Measurements from ENCODE around the gene CCDC196.

The CCDC196 gene, protein sequence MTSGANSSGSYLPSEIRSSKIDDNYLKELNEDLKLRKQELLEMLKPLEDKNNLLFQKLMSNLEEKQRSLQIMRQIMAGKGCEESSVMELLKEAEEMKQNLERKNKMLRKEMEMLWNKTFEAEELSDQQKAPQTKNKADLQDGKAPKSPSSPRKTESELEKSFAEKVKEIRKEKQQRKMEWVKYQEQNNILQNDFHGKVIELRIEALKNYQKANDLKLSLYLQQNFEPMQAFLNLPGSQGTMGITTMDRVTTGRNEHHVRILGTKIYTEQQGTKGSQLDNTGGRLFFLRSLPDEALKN

DNA sequence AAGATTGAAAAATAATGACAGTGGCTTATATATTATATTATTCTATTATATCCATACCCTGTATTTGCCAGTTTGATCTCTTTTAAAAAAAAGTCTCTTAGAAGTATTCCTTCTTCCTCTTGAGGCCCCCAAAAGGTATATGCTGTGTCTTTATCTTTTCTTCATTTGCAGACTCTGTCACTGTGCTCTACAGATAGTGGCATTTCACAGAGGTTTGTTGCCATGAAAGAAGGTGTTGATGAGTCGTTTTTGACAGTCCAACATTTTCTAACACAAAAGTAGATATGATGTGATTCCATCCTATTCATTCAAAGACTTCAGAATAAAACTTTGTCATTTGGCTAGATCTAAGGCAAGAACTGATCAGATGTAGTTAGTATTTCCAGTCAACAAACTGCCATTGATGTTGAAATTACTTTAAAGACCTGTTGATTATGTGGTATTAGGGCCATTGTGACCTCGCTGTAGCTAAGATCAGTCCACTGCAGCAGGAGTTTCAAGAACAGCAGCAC lies at the start of gene CCDC196:
TSS of gene CCDC196 (plus strand) at position 462 of the 512 bp plus-strand sequence. CDS start 132 bp downstream, outside the sequence.
- in situ Hi-C loops (cut with MboI; ENCODE audit: low sequenced_read_pairs), result no loop called here

DNA sequence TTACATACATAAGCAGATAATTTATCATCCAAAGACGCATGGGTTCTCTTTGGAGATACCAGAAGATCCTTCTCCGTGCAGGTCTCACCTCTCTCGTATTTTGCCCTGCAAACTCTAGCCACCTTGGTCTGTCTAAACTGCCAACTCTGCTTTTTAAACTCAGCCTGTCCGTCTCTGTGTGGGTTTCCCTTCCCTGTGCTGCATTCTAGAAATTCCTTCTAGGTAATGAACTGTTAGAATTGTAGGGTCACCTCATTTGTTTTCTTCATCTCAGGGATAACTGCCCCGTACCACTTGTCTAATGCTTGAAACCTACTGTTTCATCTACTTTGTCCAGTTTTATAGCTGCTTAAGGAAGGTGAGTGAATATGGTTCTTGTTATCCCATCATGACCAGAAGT lies 45.4 kb upstream of the CCDC196 start:
- in situ Hi-C loops (cut with MboI; ENCODE audit: low sequenced_read_pairs), result no loop called here

DNA sequence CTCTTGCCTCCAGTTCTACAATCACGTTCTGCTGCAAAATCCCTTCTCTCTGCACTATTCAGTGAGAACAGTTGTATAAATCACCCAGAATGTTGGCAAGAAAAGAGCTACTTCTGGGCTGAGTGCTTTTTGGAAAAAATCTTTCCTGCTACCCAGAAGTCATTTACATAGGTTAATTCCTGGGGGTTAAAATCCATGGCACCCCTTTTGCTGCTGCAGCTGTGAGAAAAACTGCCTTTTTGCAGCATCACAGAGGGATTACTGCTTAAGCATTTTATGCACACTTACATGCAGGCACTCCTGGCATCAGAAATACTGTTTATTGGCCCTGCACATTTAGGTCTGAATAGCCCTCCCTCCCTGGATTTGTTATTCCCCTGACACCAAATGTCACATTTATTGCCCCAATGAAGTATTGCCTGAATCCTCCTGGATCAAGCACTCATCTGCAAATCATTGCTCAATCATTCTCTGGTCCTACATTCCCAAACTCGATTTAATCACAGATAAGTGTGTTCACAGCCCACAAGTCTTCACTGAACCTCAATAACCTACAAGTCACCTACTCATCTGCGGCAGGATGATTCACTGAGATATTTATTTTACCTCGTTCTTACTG lies 43.1 kb upstream of the CCDC196 start:
- in situ Hi-C loops (cut with MboI; ENCODE audit: low sequenced_read_pairs), result no loop called here

DNA sequence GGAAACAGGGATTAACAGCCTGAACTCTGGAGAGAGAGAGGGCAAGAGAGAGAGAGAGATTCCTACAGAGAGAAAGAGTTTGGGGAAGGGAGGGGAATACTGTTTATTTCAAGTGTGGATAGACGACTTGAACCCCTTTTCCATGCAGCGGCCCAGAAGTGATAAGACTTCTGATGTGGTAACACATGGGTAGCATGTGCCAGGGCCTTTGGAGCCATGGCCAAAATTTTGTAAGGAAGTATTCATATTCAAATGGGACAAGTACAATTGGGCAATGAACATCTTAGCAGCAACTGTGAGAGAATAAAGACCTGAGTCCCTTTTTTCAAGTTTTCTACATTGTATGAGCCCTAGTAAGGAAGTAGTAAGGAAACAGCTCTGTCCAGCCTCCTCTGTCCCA lies 42.4 kb upstream of the CCDC196 start:
- in situ Hi-C loops (cut with MboI; ENCODE audit: low sequenced_read_pairs), result no loop called here

DNA sequence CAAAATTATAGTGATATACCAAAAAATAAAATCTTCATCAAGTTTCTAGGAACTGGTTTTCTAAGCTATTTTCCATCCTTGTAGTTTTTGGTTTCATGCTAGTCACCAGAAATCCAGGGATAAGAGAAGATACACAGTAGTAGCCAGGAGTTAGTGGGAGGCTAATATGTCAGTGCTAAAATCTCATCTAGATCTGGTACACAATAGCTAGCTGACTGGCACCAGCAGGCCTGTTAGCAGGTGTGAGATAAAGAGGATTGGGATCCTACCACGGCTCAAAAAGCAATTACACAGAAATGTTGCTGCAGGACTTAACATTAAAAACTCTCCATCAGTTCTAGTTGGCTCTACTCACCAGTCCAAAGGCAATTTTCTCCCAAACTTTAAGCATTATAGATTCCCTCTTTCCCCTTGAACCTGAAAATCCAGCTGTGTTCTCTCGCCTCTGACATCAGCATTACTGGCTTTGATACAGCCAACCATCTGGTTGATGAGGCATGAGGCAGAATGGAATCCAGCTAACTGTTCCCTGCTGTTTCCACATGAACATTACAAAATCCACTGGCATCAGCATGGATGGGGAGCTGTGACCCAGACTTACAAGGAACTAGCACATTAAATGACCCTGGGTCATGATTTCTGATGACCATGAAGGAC lies 41.8 kb upstream of the CCDC196 start:
- in situ Hi-C loops (cut with MboI; ENCODE audit: low sequenced_read_pairs), result no loop called here

DNA sequence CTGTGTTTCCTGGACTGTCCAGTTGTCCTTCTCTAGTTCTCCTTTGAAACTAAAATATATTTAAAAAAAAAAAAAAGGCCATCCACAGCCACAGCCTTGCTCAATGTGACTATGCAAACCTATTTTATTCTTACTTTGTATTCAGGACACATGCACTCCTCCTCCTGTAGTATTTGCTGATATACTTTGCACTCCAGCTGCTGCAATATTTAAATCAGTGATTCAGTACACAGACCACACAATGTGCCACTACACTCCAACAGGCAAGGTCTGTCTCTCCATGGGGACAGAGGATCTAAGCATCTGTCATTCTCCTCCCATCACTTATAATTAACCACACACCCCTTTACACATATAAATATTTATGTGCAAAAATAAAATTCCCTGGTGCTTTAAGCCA lies 40.2 kb upstream of the CCDC196 start:
- in situ Hi-C loops (cut with MboI; ENCODE audit: low sequenced_read_pairs), result no loop called here

DNA sequence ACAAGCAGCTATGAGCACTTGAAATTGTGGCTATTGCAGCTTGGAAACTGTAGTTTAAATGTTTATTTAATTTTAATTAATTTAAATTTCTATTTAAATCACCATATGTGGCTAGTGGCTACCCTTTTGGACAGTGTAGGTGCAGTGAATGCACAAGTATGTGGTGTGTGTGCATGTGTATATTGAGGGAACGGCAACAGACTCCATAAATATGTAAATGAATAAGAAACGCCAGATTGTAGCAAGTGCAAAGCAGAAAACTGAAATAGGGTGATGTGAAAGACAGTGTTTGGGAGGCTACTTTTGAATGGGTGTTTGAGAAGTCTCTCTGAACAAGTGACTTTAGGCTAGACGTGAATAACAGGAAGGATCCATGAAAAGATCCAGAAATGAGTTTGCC lies 32.7 kb upstream of the CCDC196 start:
- in situ Hi-C loops (cut with MboI; ENCODE audit: low sequenced_read_pairs), result no loop called here

DNA sequence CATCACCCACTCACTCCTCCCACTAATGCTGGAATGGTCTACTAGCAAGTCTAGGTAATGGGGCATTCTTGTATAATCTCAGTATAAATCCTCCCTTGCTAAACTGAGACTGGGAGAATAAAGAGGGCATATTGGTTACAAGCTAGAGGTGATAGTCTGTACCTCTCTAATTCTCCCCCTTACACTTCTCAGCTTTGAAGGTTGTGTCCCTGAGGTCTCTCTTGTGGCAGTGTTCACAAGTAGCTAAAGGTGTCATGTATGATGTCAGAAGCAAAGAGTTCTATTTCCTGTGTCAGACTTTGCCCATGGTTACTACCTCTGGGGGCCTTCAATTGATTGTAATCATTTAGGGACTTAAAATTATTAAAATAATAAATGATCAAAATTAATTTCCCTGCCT lies 26.6 kb upstream of the CCDC196 start:
- in situ Hi-C loops (cut with MboI; ENCODE audit: low sequenced_read_pairs), result no loop called here

DNA sequence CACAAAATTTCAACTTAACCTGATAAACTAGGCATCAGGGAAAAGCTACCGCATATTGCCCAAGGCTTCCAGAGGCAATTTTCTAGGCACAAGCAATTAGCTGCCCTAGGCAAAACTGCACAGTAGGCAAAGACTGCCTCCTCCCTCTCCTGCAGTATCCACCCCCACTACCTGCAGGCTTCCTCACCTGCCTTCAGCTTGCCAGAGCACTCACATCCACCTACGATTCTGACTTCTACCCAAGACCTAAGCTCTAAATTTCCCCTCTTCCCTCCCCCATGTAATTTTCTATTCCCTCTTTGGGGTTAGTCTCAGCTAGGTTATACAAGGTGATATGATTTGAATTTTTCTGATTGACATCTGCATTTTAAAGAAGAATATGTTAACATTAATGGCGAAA lies 21.9 kb upstream of the CCDC196 start:
- in situ Hi-C loops (cut with MboI; ENCODE audit: low sequenced_read_pairs), result no loop called here

DNA sequence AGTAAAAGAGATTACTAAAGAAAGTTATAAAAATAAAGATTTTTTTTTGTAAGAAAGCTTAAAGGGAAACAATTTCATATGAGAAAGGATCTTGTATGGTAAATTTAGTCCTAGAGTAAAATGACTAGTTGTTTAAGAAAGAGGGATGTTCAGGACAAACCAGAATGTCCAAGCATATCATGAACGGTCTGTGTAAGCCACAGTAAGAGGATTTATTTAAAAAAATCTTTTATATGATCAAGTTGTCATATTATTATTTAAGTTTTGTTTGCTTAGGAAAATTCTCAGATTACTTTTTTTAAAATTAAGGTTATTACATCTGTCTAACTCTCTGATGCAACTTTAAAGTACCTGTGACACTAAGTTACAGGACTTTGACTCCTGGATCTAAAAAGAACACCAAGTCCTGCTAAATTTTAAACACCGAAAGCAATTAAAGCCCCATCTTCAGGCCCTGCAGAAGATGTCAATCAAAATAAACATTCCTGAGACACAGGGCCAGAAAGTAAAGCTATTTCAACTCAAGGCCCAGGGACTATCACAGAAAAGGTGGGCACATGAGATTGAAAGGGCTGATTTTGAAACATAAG lies 17.3 kb upstream of the CCDC196 start:
- in situ Hi-C loops (cut with MboI; ENCODE audit: low sequenced_read_pairs), result no loop called here

DNA sequence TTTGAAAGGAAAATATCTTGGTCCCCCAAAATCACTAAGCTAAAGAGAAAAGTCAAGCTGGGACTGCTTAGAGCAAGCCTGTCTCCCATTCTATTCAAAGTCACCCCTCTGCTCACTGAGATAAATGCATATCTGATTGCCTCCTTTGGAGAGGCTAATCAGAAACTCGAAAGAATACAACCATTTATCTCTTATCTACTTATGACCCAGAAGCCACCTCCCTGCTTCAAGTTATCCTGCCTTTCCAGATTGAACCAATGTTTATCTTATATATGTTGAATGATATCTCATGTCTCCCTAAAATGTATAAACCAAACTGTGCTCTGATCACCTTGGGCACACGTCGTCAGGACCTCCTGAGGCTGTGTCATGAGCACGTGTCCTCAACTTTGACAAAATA lies 14.6 kb upstream of the CCDC196 start:
- in situ Hi-C loops (cut with MboI; ENCODE audit: low sequenced_read_pairs), result no loop called here

DNA sequence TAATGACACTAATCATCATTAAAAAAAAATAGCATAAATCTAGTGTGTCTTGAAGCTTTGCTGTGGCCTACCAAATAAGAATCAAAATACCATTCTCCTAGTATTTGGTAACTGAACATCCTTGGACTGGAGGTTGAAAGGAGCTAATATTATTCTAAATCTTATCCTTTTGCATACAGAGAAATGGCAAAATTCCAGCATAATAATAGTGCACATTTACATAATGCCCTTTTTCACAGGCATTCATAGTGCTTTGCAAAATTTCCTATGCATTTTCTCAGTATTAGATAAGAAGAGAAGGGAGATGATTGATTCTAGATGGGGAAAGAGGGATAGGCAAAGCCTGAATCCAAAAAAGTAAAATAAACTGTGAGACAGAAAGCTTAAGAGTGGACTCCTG lies 13.9 kb upstream of the CCDC196 start:
- in situ Hi-C loops (cut with MboI; ENCODE audit: low sequenced_read_pairs), result no loop called here

DNA sequence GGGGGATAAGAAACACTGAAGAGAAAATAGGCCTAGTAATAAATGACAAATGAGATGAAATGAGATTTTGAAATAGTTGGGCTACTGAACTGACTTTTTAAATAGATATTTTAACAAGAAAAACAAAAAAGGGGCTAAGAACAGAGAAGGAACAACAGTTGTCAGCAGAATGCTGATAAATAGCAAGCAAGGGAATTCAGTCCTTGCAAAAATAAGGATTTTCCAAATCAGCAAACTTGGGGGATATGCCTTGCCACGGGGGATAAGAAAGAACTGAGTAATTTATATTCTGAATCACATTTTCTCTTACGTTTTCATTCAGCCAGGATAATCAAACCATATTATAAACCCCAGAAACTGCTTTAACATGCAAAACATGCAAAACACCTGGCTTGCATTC lies 12.9 kb upstream of the CCDC196 start:
- in situ Hi-C loops (cut with MboI; ENCODE audit: low sequenced_read_pairs), result no loop called here

DNA sequence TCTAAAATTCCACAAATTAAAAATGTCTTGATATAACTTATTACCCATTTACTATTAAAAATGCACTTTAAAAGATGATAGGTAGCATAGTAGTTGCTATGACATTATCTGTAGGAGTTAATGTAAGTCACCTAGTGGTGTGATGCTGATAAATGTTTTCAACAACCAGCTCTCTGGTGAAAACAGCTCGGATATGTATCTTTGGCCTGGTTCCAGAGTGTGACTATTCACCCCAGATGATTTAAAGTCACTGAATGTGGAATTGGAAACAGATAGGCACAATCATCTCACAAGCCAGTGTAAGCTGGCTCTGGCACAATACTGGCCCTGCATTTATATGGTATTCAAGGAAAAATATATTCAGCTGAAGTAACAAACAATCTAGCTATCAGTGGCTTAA lies 9.2 kb upstream of the CCDC196 start:
- in situ Hi-C loops (cut with MboI; ENCODE audit: low sequenced_read_pairs), result no loop called here

DNA sequence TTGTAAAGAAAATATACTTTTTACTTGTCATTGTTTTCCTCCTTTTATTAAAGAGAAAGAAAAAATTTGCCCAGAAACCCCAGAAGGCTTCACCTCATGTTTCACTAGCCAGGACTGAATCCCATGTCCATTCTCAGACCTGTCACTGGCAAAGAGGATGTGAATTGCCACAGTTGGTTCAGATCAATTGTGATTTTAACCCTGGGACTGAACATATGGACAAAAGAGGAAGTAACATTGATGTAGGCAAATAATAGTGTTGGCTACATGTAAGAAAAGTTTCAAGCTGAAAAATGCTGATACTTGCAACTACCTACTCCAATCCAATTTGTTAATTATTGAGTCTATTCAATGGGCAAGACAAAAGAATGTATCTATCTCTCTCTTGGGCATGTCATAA lies 8.6 kb upstream of the CCDC196 start:
- in situ Hi-C loops (cut with MboI; ENCODE audit: low sequenced_read_pairs), result no loop called here

DNA sequence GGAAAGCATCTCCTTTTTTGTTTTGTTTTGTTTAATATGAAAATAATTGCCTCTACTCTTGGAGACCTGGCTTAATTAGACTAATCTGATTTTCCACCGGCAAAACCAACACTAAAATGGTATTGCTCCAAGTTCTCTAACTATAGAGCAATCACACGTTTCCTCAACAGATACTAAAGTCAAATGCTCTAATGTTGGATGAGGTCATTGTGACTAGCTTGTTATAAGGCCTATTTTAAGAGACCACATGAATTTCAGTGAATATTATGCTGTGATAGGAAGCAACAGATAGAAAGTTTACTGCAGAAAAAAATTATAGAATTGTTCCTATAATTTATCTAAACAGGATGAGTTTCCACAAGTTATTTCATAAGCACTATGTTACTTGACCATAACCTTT lies 3.3 kb upstream of the CCDC196 start:
- in situ Hi-C loops (cut with MboI; ENCODE audit: low sequenced_read_pairs), result no loop called here

DNA sequence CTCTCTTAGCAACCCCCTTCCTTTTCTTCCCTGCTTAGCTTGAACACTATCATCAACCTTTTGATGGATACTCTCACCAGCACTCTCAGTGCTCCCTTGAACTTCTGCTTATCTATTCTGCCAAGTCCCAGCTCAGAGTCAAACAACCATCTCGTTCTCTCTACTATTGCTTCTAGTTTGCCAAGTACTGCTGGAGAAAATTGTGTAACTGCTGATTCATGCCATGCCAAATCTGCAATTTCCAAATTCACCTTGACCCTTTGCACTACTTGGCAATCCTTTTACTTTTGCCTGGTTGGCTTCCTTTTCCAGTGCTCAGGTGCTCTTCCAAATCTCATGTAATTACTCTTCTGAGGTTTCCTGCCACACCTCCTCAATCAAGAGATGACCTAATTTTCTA lies 2.8 kb upstream of the CCDC196 start:
- in situ Hi-C loops (cut with MboI; ENCODE audit: low sequenced_read_pairs), result no loop called here

DNA sequence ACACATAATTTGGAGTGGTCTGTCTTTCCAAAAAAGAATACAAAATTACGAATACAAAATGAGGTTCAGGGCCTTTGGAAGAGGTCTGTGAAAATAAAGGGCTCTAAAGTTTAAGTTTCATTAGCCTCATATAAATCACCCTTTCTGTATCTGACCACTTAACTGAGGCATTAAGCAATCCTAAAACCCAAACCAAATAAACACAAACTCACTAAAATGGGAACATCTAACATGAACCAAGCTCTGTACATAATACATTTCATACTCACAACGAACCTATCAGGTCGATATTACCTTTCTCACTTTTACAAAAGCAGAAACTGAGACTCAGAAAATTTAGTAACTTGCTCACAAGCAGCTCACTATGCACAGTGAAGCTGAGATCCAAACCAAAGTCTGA lies 1.1 kb upstream of the CCDC196 start:
- in situ Hi-C loops (cut with MboI; ENCODE audit: low sequenced_read_pairs), result no loop called here

DNA sequence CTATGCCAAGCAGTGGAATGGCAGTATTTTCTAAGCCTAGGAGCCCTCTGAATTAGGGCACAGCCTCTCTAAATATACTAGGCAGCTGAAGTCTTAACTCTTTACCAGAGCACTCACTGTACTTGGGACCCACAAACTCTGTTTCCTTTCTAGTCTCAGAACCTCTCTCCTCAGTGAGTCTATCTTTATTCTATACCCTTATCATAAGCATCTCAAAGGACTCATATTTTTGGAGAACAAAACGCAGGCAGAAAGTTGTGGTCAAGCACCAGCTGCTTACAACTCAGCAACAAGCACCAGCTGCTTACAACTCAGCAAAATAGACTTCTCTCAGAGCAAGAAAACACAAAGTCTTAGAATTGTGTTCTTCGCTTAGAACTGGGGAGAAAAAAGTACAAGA lies 993 bp downstream of the CCDC196 start:
- in situ Hi-C loops (cut with MboI; ENCODE audit: low sequenced_read_pairs), result no loop called here

DNA sequence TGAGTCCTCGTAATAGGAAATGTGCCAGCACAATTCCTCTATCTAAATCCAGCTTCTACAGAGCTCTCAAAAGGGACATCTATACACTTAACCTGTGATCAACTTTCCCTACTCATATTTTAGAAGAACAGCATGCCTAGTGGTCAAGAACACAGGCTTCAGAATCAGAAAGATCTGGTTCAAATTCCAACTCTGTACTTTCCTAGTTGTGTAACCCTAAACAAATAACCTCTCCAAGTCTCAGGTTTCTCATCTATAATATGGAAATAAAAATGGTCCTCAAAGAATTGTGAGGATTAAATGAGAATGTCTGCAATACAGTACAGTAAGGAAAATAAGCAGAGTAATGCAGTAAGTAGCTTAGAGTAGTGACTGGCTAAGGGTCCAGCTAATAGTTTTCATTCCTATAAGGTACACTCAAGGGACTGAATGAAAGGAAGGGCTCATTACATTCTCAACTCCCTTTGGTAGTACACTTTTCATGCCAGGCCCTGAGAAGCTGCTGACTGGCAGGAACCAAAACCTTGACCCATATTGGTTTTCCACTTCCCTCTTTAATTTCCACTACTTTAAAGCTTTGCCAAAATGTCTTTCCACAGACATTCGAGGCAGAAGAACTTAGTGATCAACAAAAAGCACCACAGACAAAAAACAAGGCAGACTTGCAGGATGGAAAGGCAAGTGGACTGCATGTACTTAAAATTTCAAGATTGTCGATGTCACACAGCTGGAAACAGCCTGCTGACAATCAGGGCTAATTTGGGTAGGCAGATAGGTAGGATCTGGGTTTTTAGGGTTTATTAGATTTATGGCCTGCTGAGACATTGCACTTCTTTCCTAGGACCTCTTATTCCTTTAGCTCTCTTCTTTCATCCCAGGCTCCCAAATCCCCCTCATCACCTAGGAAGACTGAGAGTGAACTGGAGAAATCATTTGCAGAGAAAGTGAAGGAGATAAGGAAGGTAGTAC lies 4.3 kb downstream of the CCDC196 start:
- in situ Hi-C loops (cut with MboI; ENCODE audit: low sequenced_read_pairs), result no loop called here

DNA sequence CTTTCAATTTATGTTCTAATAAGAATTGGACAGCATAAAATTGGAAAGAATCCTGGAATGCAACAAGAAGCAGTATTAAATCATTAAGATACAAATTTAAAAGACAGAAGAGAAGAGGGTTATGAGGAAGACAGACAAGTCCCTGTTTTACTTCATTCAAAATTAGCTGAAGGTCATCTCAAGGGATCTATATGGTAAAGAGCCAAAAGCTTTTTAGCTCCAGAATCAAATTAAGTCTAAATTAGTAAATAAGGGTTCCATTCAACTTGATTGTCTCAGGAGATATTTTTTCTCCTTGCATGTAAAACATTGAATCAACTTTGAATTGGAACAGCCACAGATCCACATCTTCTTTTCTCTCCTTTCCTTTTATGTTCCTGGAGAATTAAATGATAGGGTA lies 7.6 kb downstream of the CCDC196 start:
- in situ Hi-C loops (cut with MboI; ENCODE audit: low sequenced_read_pairs), result no loop called here
